ENCODE results near the gene CTNS.

CTNS gene

GRCh38 chr17:3659541-3660111 lies 23.1 kb downstream of the CTNS start:
- H3K36me3 ChIP-seq (ENCODE audit: control insufficient read depth, insufficient read depth, low read length), result no peaks in the 10 kb centered on the region
- H3K27ac ChIP-seq, result no peak overlapping the region
- H3K9ac ChIP-seq, result no peak overlapping the region

GRCh38 chr17:3660311-3660891 lies 23.8 kb downstream of the CTNS start:
- Histone ChIP-seq H3K4me3 (ENCODE audit: low read depth, low read length) (no peak overlapping the region), H3K4me1 (no peaks in the 10 kb centered on the region), H3K9ac (no peak overlapping the region), H3K9me3 (ENCODE audit: control insufficient read depth, low read length) (no peaks in the 10 kb centered on the region), H3K36me3 (ENCODE audit: control insufficient read depth, insufficient read depth, low read length) (no peaks in the 10 kb centered on the region), H3K27me3 (ENCODE audit: control insufficient read depth, insufficient read depth, low read length) (no peaks in the 10 kb centered on the region), H3K27ac (no peak overlapping the region), H3K4me2 (ENCODE audit: low read length) (no peak overlapping the region), H3K79me2 (no peaks in the 10 kb centered on the region), H2AFZ (no peak overlapping the region)
- no peak for TF ChIP-seq CTCF (IDR thresholded peaks at IDR 0.05)

More at GRCh38 chr17:3659541-3660111, 23.1 kb downstream of the CTNS start:
- Histone ChIP-seq H2AFZ (no peak overlapping the region), H3K4me1 (no peaks in the 10 kb centered on the region), H3K9me3 (ENCODE audit: control insufficient read depth, low read length) (no peaks in the 10 kb centered on the region), H3K4me3 (ENCODE audit: low read depth, low read length) (no peak overlapping the region), H3K4me2 (ENCODE audit: low read length) (no peak overlapping the region), H3K27me3 (ENCODE audit: control insufficient read depth, insufficient read depth, low read length) (no peaks in the 10 kb centered on the region), H3K79me2 (no peaks in the 10 kb centered on the region)
- no peak for TF ChIP-seq CTCF (IDR thresholded peaks at IDR 0.05)

- TF ChIP-seq CTCF (IDR thresholded peaks at IDR 0.05), result no peak
- H3K27ac ChIP-seq, result no peak overlapping the region
- H3K36me3 ChIP-seq (ENCODE audit: control insufficient read depth, insufficient read depth, low read length), result no peaks in the 10 kb centered on the region
- H3K79me2 ChIP-seq, result no peaks in the 10 kb centered on the region
- no peak overlapping the region for H3K9ac ChIP-seq
- no peaks in the 10 kb centered on the region for H3K4me1 ChIP-seq
- no peaks in the 10 kb centered on the region for H3K9me3 ChIP-seq (ENCODE audit: control insufficient read depth, low read length)
- no peak overlapping the region for H3K4me3 ChIP-seq (ENCODE audit: low read depth, low read length)
- no peaks in the 10 kb centered on the region for H3K27me3 ChIP-seq (ENCODE audit: control insufficient read depth, insufficient read depth, low read length)
- no peak overlapping the region for H3K4me2 ChIP-seq (ENCODE audit: low read length)
- no peak overlapping the region for H2AFZ ChIP-seq
Measured at GRCh38 chr17:3663102-3664011, 26.8 kb downstream of the CTNS start.

GRCh38 chr17:3665834-3666233 lies 29.3 kb downstream of the CTNS start:
- H3K9ac ChIP-seq, result no peak overlapping the region
- H3K27me3 ChIP-seq (ENCODE audit: control insufficient read depth, insufficient read depth, low read length), result no peaks in the 10 kb centered on the region
- no peak overlapping the region for H3K27ac ChIP-seq
- no peaks in the 10 kb centered on the region for H3K9me3 ChIP-seq (ENCODE audit: control insufficient read depth, low read length)
- H3K4me3 ChIP-seq (ENCODE audit: low read depth, low read length), result no peak overlapping the region
- no peak for TF ChIP-seq CTCF (IDR thresholded peaks at IDR 0.05)
- peaks cover 4% of the 10 kb centered on the region for H3K79me2 ChIP-seq
- no peak overlapping the region for H3K4me2 ChIP-seq (ENCODE audit: low read length)
- H3K4me1 ChIP-seq, result no peaks in the 10 kb centered on the region
- H2AFZ ChIP-seq, result no peak overlapping the region
- H3K36me3 ChIP-seq (ENCODE audit: control insufficient read depth, insufficient read depth, low read length), result no peaks in the 10 kb centered on the region

All from parathyroid adenoma (tissue), 2 donors.